Fibroblast of lung (primary cell): ENCODE measurements around the gene DUSP16.

Experiments
- EZH2 ChIP-seq: IDR thresholded peaks from 2 replicates; pipeline ENCODE4 v1.5.1; 2012; ENCODE audit warnings: low read length, control low read depth, mild to moderate bottlenecking; ENCODE audit errors: missing control alignments
- TF ChIP-seq, protein P1 (sequence below), 2 donors: IDR thresholded peaks in 1 of 2; conservative IDR thresholded peaks in 1 of 2; 1 replicate in 1 of 2; 2 replicates in 1 of 2; pipeline ENCODE4 v1.5.1; 2011 to 2012; ENCODE audit warnings: low read length in 2 of 2, control low read depth in 1 of 2, inconsistent platforms in 1 of 2, low read depth in 1 of 2, mild to moderate bottlenecking in 1 of 2

DNA sequence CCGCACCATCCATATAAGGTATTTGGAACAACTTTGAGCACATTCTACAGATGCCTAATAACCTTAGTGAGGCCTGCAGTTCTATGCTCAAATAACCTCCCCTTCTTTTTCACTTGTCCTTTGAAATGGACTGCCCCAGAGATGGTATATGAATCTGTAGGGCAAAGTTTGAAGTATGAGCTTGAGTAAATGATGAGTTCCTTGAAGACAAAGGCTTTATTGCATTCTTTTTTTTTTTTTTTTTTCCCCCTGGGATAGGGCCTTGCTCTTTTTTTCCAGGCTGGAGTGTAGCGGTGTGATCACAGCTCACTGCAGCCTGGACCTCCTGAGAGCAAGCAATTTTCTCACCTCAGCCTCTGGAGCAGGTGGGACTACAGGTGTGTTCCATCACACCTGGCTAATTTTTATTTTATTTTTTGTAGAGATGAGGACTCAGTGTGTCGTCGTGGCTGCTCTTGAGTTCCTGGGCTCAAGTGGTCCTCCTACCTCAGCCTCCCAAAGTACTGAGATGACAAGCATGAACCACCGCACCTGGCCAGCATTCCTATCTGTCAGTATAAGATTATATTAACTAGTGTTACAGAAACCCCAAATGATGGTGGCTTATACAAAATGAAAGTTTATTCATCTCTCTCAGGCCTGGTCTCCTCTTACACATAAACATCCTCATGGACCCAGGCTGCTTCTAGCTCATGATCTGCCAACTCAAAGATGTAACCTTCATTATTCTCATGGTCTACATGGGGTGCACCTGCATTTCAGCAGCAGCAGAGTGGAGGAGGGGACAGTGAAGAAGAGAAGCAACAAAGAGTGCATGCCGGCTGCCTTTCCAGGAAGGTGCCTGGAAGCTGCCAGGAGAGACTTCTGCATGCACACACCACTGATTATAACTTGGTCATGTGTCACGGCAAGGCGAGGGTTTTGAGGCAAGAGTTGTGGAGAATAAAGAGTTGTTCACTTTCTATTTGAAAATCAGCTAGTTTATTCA, 101.4 kb downstream of the DUSP16 start:
- TF ChIP-seq, protein P1, sequence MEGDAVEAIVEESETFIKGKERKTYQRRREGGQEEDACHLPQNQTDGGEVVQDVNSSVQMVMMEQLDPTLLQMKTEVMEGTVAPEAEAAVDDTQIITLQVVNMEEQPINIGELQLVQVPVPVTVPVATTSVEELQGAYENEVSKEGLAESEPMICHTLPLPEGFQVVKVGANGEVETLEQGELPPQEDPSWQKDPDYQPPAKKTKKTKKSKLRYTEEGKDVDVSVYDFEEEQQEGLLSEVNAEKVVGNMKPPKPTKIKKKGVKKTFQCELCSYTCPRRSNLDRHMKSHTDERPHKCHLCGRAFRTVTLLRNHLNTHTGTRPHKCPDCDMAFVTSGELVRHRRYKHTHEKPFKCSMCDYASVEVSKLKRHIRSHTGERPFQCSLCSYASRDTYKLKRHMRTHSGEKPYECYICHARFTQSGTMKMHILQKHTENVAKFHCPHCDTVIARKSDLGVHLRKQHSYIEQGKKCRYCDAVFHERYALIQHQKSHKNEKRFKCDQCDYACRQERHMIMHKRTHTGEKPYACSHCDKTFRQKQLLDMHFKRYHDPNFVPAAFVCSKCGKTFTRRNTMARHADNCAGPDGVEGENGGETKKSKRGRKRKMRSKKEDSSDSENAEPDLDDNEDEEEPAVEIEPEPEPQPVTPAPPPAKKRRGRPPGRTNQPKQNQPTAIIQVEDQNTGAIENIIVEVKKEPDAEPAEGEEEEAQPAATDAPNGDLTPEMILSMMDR (conservative IDR thresholded peaks at IDR 0.05 in 1 of 2, IDR thresholded peaks at IDR 0.05 in 1 of 2; ENCODE audit: low read depth in 1 of 2, low read length in 2 of 2), result no peak
- no peak for TF ChIP-seq EZH2
